K562 (cell line): ENCODE data around the gene TYRP1. TPM values are rescaled to one million over a fixed set of nuclear protein-coding genes. Genes with fewer than 3 reads are reported as not detected.

Source experiments
- ATAC-seq: fragments of 200-7000 bp; cut with Tn5 transposase; 3 replicates; pipeline ENCODE4 v1.9.1; 2020; ENCODE audit warnings: moderate library complexity
- BruUV-seq: library from RNA; stranded (reverse); fragments of 400-500 nt; replicated peaks from 2 replicates; lab custom pipeline; 2021; lab: Mats Ljungman, UMichigan
- CTCF ChIA-PET: fragments of 300-600 bp; formaldehyde crosslinking; extraction: SDS; loops from one replicate; lab custom pipeline; 2021; ENCODE audit warnings: low intra/inter-chr PET ratio; lab: Yijun Ruan, JAX
- POLR2A ChIA-PET: fragments of 300-600, 350-650 bp; sonication (Branson Sonifier 250); formaldehyde crosslinking; extraction: SDS; loops from one replicate; lab custom pipeline; 2021; ENCODE audit warnings: antibody characterized with exemption, inconsistent platforms; lab: Yijun Ruan, JAX
- DNase-seq, 4 experiments: peaks; one replicate each; pipeline versions ENCODE4 v3.0.0 to v3.0.0-alpha.2; 2011 to 2018; ENCODE audit warnings: low spot score in 3 of 4, mixed read lengths in 3 of 4; ENCODE audit errors: extremely low read depth in 1 of 4
- FAIRE-seq: peaks from 2 replicates; lab custom pipeline; 2011; peaks lifted over from hg19 to GRCh38; lab: Jason Lieb, UNC
- H2AFZ ChIP-seq: 2 replicates; pipeline ENCODE4 v1.6.0; 2011; ENCODE audit warnings: low read depth, low read length, control low read depth, inconsistent platforms
- H3K27ac ChIP-seq: fragments of 200-600 bp; 3 replicates; pipeline ENCODE4 v1.8.0; 2011; ENCODE audit warnings: low read depth, mild to moderate bottlenecking, control low read depth, inconsistent platforms, low read length, moderate library complexity, mixed read lengths; ENCODE audit errors: extremely low read depth
- H3K27me3 ChIP-seq, 2 experiments: fragments of 300-600 bp in 1 of 2; 2 replicates in 1 of 2; 3 replicates in 1 of 2; pipeline versions ENCODE4 v1.6.0 to v1.8.0; 2011; ENCODE audit warnings: inconsistent platforms in 2 of 2, low read length in 2 of 2, mild to moderate bottlenecking in 1 of 2, mixed read lengths in 1 of 2, moderate library complexity in 1 of 2; ENCODE audit not compliant: control insufficient read depth in 2 of 2, insufficient read depth in 2 of 2
- H3K36me3 ChIP-seq: fragments of 300-600 bp; 3 replicates; pipeline ENCODE4 v1.8.0; 2011; ENCODE audit warnings: mild to moderate bottlenecking, low read length, inconsistent platforms; ENCODE audit not compliant: control insufficient read depth, insufficient read depth
- H3K4me1 ChIP-seq, 2 experiments: fragments of 200-600 bp in 1 of 2; replicated peaks in 1 of 2; 2 replicates in 1 of 2; 3 replicates in 1 of 2; pipeline versions ENCODE4 v1.5.1 to v1.8.0; 2011; ENCODE audit warnings: inconsistent platforms in 2 of 2, low read length in 2 of 2, mild to moderate bottlenecking in 1 of 2, mixed read lengths in 1 of 2, moderate library complexity in 1 of 2; ENCODE audit not compliant: control insufficient read depth in 2 of 2, insufficient read depth in 2 of 2
- H3K4me2 ChIP-seq: 2 replicates; pipeline ENCODE4 v1.6.1; 2011; ENCODE audit warnings: low read length, control low read depth, inconsistent platforms, mixed read lengths; ENCODE audit not compliant: insufficient read depth
- H3K4me3 ChIP-seq: fragments of 200-600 bp; sonication (generic), shearing (Covaris generic); 2 replicates; pipeline ENCODE4 v1.5.1; 2016; ENCODE audit warnings: control low read depth, inconsistent platforms
- H3K79me2 ChIP-seq: fragments of 200-600 bp; 3 replicates; pipeline ENCODE4 v1.8.0; 2011; ENCODE audit warnings: low read length, inconsistent platforms; ENCODE audit not compliant: control insufficient read depth, insufficient read depth
- H3K9ac ChIP-seq, 2 experiments: 2 replicates each; pipeline versions ENCODE4 v1.6.0 to v1.6.1; 2011; ENCODE audit warnings: low read depth in 2 of 2, low read length in 2 of 2, control low read depth in 1 of 2, inconsistent platforms in 1 of 2, mild to moderate bottlenecking in 1 of 2, mixed read lengths in 1 of 2; ENCODE audit not compliant: insufficient read depth in 1 of 2
- H3K9me1 ChIP-seq: one replicate; pipeline ENCODE4 v1.6.0; 2011; ENCODE audit warnings: inconsistent platforms, mild to moderate bottlenecking, low read length, moderate library complexity; ENCODE audit not compliant: control insufficient read depth, insufficient read depth
- H3K9me3 ChIP-seq: replicated peaks from 2 replicates; pipeline ENCODE4 v1.5.1; 2011; ENCODE audit warnings: low read depth, low read length, inconsistent platforms; ENCODE audit not compliant: control insufficient read depth, insufficient read depth
- H4K20me1 ChIP-seq: replicated peaks from 2 replicates; pipeline ENCODE4 v1.6.1; 2011; ENCODE audit warnings: low read length, inconsistent platforms, mixed read lengths; ENCODE audit not compliant: control insufficient read depth, insufficient read depth
- ATF2 ChIP-seq: sonication (generic); formaldehyde crosslinking; IDR thresholded peaks from 2 replicates; pipeline ENCODE4 v1.8.1; 2022; ENCODE audit warnings: missing genetic modification reagents
- GTF3C2 ChIP-seq: IDR thresholded peaks from 3 replicates; pipeline ENCODE4 v1.6.1; 2011; ENCODE audit warnings: borderline replicate concordance, mild to moderate bottlenecking, moderate library complexity; ENCODE audit not compliant: insufficient read length; ENCODE audit errors: extremely low read depth
- HDAC6 ChIP-seq: IDR thresholded peaks from 2 replicates; pipeline ENCODE4 v1.6.1; 2012; ENCODE audit warnings: low read depth, mild to moderate bottlenecking, control low read depth, inconsistent platforms, low read length, moderate library complexity
- NR0B1 ChIP-seq: fragments of 450-650 bp; IDR thresholded peaks from one replicate; pipeline ENCODE4 v1.6.1; 2018; ENCODE audit warnings: mild to moderate bottlenecking, moderate library complexity; ENCODE audit not compliant: partially characterized antibody
- ZNF444 ChIP-seq: fragments of 250-450 bp; sonication (Bioruptor Pico); IDR thresholded peaks from 2 replicates; pipeline ENCODE4 v1.4.0; 2020; ENCODE audit warnings: mild to moderate bottlenecking, moderate library complexity
- ZNF561 ChIP-seq: fragments of 450-650 bp; formaldehyde crosslinking; conservative IDR thresholded peaks from 2 replicates; pipeline ENCODE4 v1.4.0; 2020; ENCODE audit warnings: mild to moderate bottlenecking, moderate library complexity
- WGBS: fragments of 100-300 bp; shearing (Covaris generic); methylation state at CpG from one replicate; pipeline ENCODE4 v1.1.6; 2016; ENCODE audit warnings: low coverage, mixed read lengths; ENCODE audit not compliant: insufficient coverage; ENCODE audit errors: missing lambda C conversion rate; 5-methylcytosine and 5-hydroxymethylcytosine counted together
- in situ Hi-C: fragments of 300-500 bp; cut with MboI; formaldehyde crosslinking; loops from 4 replicates; pipeline ENCODE4 v1.15.0; 2018; ENCODE audit warnings: inconsistent platforms, mixed read lengths
- intact Hi-C: fragments of 100-400 bp; cut with micrococcal nuclease; formaldehyde crosslinking; loops from 2 replicates; pipeline ENCODE4 v1.14.2; 2022
- polyA plus RNA-seq, 8 experiments: library from polyadenylated mRNA; depleted of rRNA in 4 of 8; stranded (reverse) in 5 of 8; unstranded in 3 of 8; fragments of >200 nt; fragmentation: Nextera tagmentation in 2 of 8; fragmentation: Illumina TruSeq in 1 of 8; extraction: Ambion mirVana in 2 of 8; extraction: Trizol in 1 of 8; gene quantifications; 2 replicates each; pipeline versions ENCODE4 v1.2.1 to v1.2.3, GENCODE V29; 2011 to 2014; ENCODE audit warnings: inconsistent platforms in 1 of 8, missing spikeins in 1 of 8
- total RNA-seq, 7 experiments: library from RNA; depleted of rRNA in 6 of 7; stranded (reverse); fragments of >200 nt in 6 of 7; fragmentation: Illumina TruSeq in 2 of 7; extraction: Trizol in 2 of 7; gene quantifications; 2 replicates each; pipeline versions ENCODE4 v1.2.1 to v1.2.3, GENCODE V29; 2011 to 2021; ENCODE audit warnings: low replicate concordance in 1 of 7

TYRP1 gene
- total and polyA plus RNA-seq, 9 of the 15 experiments (the other 6 are each of a cell fraction or from before 2014, with no cell fraction given): not detected

- Histone ChIP-seq H3K9ac (no peak overlapping the region), H3K4me1 (no peaks in the 10 kb centered on the region), H3K79me2 (no peaks in the 10 kb centered on the region), H3K9me1 (no peaks in the 10 kb centered on the region), H4K20me1 (no peaks in the 10 kb centered on the region), H3K27ac (no peak overlapping the region), H3K4me2 (no peak overlapping the region), H2AFZ (no peak overlapping the region), H3K36me3 (no peaks in the 10 kb centered on the region)
- FAIRE-seq: no peak
- WGBS: 0% methylated on average over 1 of the region's 1 CpG
- POLR2A ChIA-PET: no interaction called here
- in situ Hi-C loops: no loop called here
- TF ChIP-seq ZNF444 (no peak), GTF3C2 (no peak), NR0B1 (no peak), ZNF561 (CRISPR knock-in tag) (no peak), ATF2 (CRISPR knock-in tag) (no peak), HDAC6 (no peak)
- TF ChIP-seq, all 486 proteins: peak for 0
- no peak for ATAC-seq
- intact Hi-C loops: no loop called here
- Histone ChIP-seq H3K27me3 (no peaks in the 10 kb centered on the region), H3K9me3 (no peaks in the 10 kb centered on the region), H3K4me3 (no peak overlapping the region)
- no TSS peak for BruUV-seq
- CTCF ChIA-PET: no interaction called here
- no peak for DNase-seq
Measured at GRCh38 chr9:12737871-12738270, 44.7 kb downstream of the TYRP1 start.
